GM12878 (cell line): ENCODE data around the gene ACTL6B. TPM values are rescaled to one million over a fixed set of nuclear protein-coding genes. Genes with fewer than 3 reads are reported as not detected.

Source experiments
- ATAC-seq: fragments of 200-7000 bp; cut with Tn5 transposase; 3 replicates; pipeline ENCODE4 v1.9.1; 2020; ENCODE audit warnings: mild to moderate bottlenecking, moderate library complexity
- BruUV-seq: library from RNA; stranded (reverse); fragments of 400-500 nt; replicated peaks from 2 replicates; lab custom pipeline; 2021; lab: Mats Ljungman, UMichigan
- CTCF ChIA-PET: fragments of 300-600 bp; sonication (Branson Sonifier 250); formaldehyde crosslinking; extraction: SDS; loops from one replicate; lab custom pipeline; 2021; ENCODE audit warnings: inconsistent platforms; lab: Yijun Ruan, JAX
- POLR2A ChIA-PET: fragments of 350-600 bp; formaldehyde crosslinking; extraction: SDS; loops from one replicate; lab custom pipeline; 2021; ENCODE audit warnings: inconsistent platforms; lab: Charles Lee
- RAD21 ChIA-PET: fragments of 300-600 bp; sonication (Branson Sonifier 250); formaldehyde crosslinking; loops from one replicate; lab custom pipeline; 2023; ENCODE audit warnings: antibody characterized with exemption; ENCODE audit not compliant: unreplicated experiment; lab: Charles Lee
- SMC1A ChIA-PET: fragments of 300-600 bp; sonication (Branson Sonifier 250); formaldehyde crosslinking; loops from one replicate; lab custom pipeline; 2023; ENCODE audit not compliant: unreplicated experiment, uncharacterized antibody; lab: Charles Lee
- DNase-seq: peaks from one replicate; pipeline ENCODE4 v3.0.0-alpha.2; 2011; ENCODE audit warnings: low read depth, low spot score
- FAIRE-seq: peaks from 3 replicates; lab custom pipeline; 2011; peaks lifted over from hg19 to GRCh38; lab: Jason Lieb, UNC
- H2AFZ ChIP-seq: 2 replicates; pipeline ENCODE4 v1.6.0; 2011; ENCODE audit warnings: low read depth, low read length, control low read depth; ENCODE audit not compliant: control insufficient read depth
- H3K27ac ChIP-seq: 2 replicates; pipeline ENCODE4 v1.5.1; 2011; ENCODE audit warnings: control low read depth; ENCODE audit not compliant: control insufficient read depth, insufficient read depth
- H3K27me3 ChIP-seq, 2 experiments: replicated peaks in 1 of 2; 2 replicates each; pipeline versions ENCODE4 v1.6.0 to v1.6.1; 2011; ENCODE audit warnings: low read length in 1 of 2; ENCODE audit not compliant: control insufficient read depth in 2 of 2, insufficient read depth in 2 of 2
- H3K36me3 ChIP-seq, 2 experiments: 2 replicates each; pipeline ENCODE4 v1.5.1; 2011; ENCODE audit warnings: low read length in 1 of 2; ENCODE audit not compliant: control insufficient read depth in 2 of 2, insufficient read depth in 2 of 2
- H3K4me1 ChIP-seq: 2 replicates; pipeline ENCODE4 v1.6.1; 2011; ENCODE audit warnings: mild to moderate bottlenecking, low read length, moderate library complexity, mixed read lengths; ENCODE audit not compliant: control insufficient read depth, insufficient read depth
- H3K4me2 ChIP-seq: 2 replicates; pipeline ENCODE4 v1.6.0; 2011; ENCODE audit warnings: control low read depth; ENCODE audit not compliant: control insufficient read depth, insufficient read depth
- H3K4me3 ChIP-seq: fragments of 200-600 bp; sonication (generic); 2 replicates; pipeline ENCODE4 v1.5.1; 2016
- H3K79me2 ChIP-seq: 2 replicates; pipeline ENCODE4 v1.6.0; 2011; ENCODE audit warnings: low read length; ENCODE audit not compliant: control insufficient read depth, insufficient read depth
- H3K9ac ChIP-seq: 2 replicates; pipeline ENCODE4 v1.8.0; 2011; ENCODE audit warnings: low read length, control low read depth, mixed read lengths; ENCODE audit not compliant: control insufficient read depth, insufficient read depth
- H3K9me3 ChIP-seq: replicated peaks from 3 replicates; pipeline ENCODE4 v1.5.1; 2011; ENCODE audit warnings: mild to moderate bottlenecking, low read length; ENCODE audit not compliant: control insufficient read depth, insufficient read depth
- H4K20me1 ChIP-seq: 2 replicates; pipeline ENCODE4 v1.6.0; 2011; ENCODE audit not compliant: control insufficient read depth, insufficient read depth
- BHLHE40 ChIP-seq, 2 experiments: fragments of 450-650 bp in 1 of 2; IDR thresholded peaks; 2 replicates each; pipeline ENCODE4 v1.6.1; 2011 to 2017; ENCODE audit warnings: low read depth in 2 of 2, borderline replicate concordance in 1 of 2, improper control_type of control experiment in 1 of 2, low read length in 1 of 2, mild to moderate bottlenecking in 1 of 2
- DPF2 ChIP-seq: fragments of 450-650 bp; IDR thresholded peaks from 2 replicates; pipeline ENCODE4 v1.6.1; 2017; ENCODE audit warnings: mild to moderate bottlenecking
- JUNB ChIP-seq: IDR thresholded peaks from 2 replicates; pipeline ENCODE4 v1.6.1; 2016; ENCODE audit warnings: antibody characterized with exemption, mild to moderate bottlenecking
- KDM1A ChIP-seq: fragments of 200-600 bp; sonication (generic); IDR thresholded peaks from 2 replicates; pipeline ENCODE4 v1.6.1; 2016; ENCODE audit warnings: borderline replicate concordance
- NFXL1 ChIP-seq: fragments of 450-650 bp; IDR thresholded peaks from 2 replicates; pipeline ENCODE4 v1.6.1; 2017; ENCODE audit warnings: antibody characterized with exemption, mild to moderate bottlenecking, borderline replicate concordance
- NR2C1 ChIP-seq: fragments of 450-650 bp; IDR thresholded peaks from 2 replicates; pipeline ENCODE4 v1.6.1; 2017; ENCODE audit warnings: antibody characterized with exemption, mild to moderate bottlenecking, moderate library complexity
- PAX8 ChIP-seq: fragments of 450-650 bp; IDR thresholded peaks from 2 replicates; pipeline ENCODE4 v1.6.1; 2017; ENCODE audit warnings: mild to moderate bottlenecking, moderate library complexity
- RBBP5 ChIP-seq: fragments of 200-600 bp; sonication (generic); conservative IDR thresholded peaks from 2 replicates; pipeline ENCODE4 v1.6.1; 2016
- RCOR1 ChIP-seq: conservative IDR thresholded peaks from 2 replicates; pipeline ENCODE4 v1.6.1; 2012; ENCODE audit warnings: low read depth, low read length, improper control_type of control experiment
- RFX5 ChIP-seq: IDR thresholded peaks from 2 replicates; pipeline ENCODE4 v1.6.1; 2011; ENCODE audit warnings: low read depth, low read length, improper control_type of control experiment
- SMC3 ChIP-seq: IDR thresholded peaks from 2 replicates; pipeline ENCODE4 v1.6.1; 2011; ENCODE audit warnings: low read length, improper control_type of control experiment, borderline replicate concordance
- YY1 ChIP-seq: IDR thresholded peaks from 2 replicates; pipeline ENCODE4 v1.6.1; 2011; ENCODE audit warnings: low read depth, mild to moderate bottlenecking, low read length
- ZNF274 ChIP-seq: IDR thresholded peaks from one replicate; pipeline ENCODE4 v1.8.0; 2011; ENCODE audit not compliant: insufficient read length, insufficient read depth
- WGBS: methylation state at CpG from one replicate; pipeline ENCODE4 v1.1.6; 2016; ENCODE audit warnings: low lambda C conversion rate; ENCODE audit not compliant: insufficient replicate concordance, insufficient coverage; ENCODE audit errors: missing lambda C conversion rate; 5-methylcytosine and 5-hydroxymethylcytosine counted together
- in situ Hi-C: fragments of 300-500 bp; cut with MboI; formaldehyde crosslinking; loops from 9 replicates; pipeline ENCODE4 v1.14.3; 2018; ENCODE audit warnings: mixed read lengths
- intact Hi-C: fragments of 100-400 bp; cut with micrococcal nuclease; formaldehyde crosslinking; loops from one replicate; pipeline ENCODE4 v1.14.2; 2022; ENCODE audit not compliant: unreplicated experiment
- polyA plus RNA-seq, 11 experiments: library from polyadenylated mRNA; depleted of rRNA in 4 of 11; unstranded in 6 of 11; stranded (reverse) in 5 of 11; fragments of >200 nt; fragmentation: Nextera tagmentation in 4 of 11; fragmentation: Illumina TruSeq in 1 of 11; extraction: Ambion mirVana in 4 of 11; extraction: Trizol in 1 of 11; gene quantifications; 1 replicate in 1 of 11; 2 replicates in 10 of 11; pipeline versions ENCODE4 v1.2.1 to v1.2.3, GENCODE V29; 2011 to 2016; ENCODE audit warnings: inconsistent platforms in 2 of 11, missing spikeins in 2 of 11, low read depth in 1 of 11
- total RNA-seq, 4 experiments: library from RNA; depleted of rRNA in 3 of 4; stranded (reverse); fragments of >200 nt in 3 of 4; fragmentation: Illumina TruSeq in 1 of 4; extraction: Trizol in 1 of 4; gene quantifications; 2 replicates each; pipeline versions ENCODE4 v1.2.1 to v1.2.3, GENCODE V29; 2013 to 2021
- TF ChIP-seq, protein P1 (sequence below), 3 experiments: IDR thresholded peaks in 2 of 3; conservative IDR thresholded peaks in 1 of 3; 2 replicates each; pipeline ENCODE4 v1.5.1; 2011; ENCODE audit warnings: low read depth in 3 of 3, low read length in 3 of 3, mild to moderate bottlenecking in 3 of 3, control low read depth in 2 of 3, moderate library complexity in 2 of 3, inconsistent platforms in 1 of 3, mixed read lengths in 1 of 3; ENCODE audit not compliant: control insufficient read depth in 2 of 3, insufficient read depth in 1 of 3; ENCODE audit errors: extremely low read depth in 1 of 3
- TF ChIP-seq, protein P2 (sequence below): IDR thresholded peaks from 2 replicates; pipeline ENCODE4 v1.6.1; 2012; ENCODE audit warnings: low read length, inconsistent platforms
- TF ChIP-seq, protein P3 (sequence below): fragments of 450-650 bp; IDR thresholded peaks from 2 replicates; pipeline ENCODE4 v1.6.1; 2017; ENCODE audit warnings: borderline replicate concordance
- TF ChIP-seq, protein P4 (sequence below): IDR thresholded peaks from 2 replicates; pipeline ENCODE4 v1.6.1; 2011; ENCODE audit warnings: borderline replicate concordance, low read depth, mild to moderate bottlenecking, moderate library complexity, mixed read lengths, low read length; ENCODE audit not compliant: insufficient read depth; ENCODE audit errors: extremely low read length

ACTL6B gene
- total and polyA plus RNA-seq, 10 of the 15 experiments (the other 5 are each of a cell fraction or from before 2014, with no cell fraction given), result not detected

DNA sequence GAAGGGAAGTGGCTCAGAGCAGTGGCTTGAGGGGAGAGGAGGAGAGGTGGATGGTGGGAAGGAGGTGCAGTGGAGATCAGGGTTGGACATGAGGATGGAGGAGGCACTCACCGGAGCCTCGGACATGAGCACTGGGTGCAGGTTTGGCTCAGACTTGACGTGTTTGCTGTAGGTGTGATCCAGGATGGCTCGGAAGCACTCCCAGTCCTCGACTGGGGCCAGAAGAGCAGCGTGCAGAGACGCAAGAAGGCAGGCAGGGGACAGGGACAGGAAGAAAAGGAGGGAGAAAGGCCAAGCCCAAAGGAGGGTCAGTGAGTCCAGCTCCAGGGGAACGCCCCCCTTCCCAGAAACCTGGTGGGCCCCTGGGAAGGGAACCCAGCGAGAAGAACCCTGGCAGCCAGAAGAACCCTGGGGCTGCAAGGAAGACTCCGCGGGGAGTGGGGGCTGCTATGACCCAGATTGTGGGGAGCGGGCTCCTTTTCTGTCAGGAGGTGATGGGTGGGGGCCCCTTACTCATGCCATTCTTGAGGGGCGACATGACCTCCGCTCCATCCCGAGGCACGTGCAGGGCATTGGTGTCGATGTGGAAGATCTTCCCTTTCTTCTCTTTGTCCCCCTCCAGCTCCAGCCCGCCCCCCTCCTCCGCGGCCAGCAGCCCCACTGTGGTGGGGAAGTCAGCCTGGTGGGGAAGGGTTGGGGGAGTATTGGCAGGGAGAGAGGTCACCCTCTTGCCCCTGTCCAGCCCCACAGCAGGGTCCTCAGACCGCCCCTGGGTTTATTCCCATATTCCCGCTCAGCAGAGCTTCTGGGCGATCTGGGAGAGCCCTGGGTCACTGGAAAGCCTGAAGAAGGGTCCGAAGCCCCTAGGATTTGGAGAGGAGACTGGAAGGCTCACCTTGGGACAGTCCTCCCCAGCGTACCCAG lies 1.1 kb downstream of the ACTL6B start:
- H3K9ac ChIP-seq, result no peak overlapping the region
- no peak overlapping the region for H3K27ac ChIP-seq
- POLR2A ChIA-PET, result no interaction called here
- ATAC-seq (no peak), DNase-seq (no peak), FAIRE-seq (no peak)
- WGBS, result 54% methylated on average over 23 of the region's 25 CpGs
- in situ Hi-C loops (no loop called here), intact Hi-C loops (no loop called here)
- H3K36me3 ChIP-seq, result no peaks in the 10 kb centered on the region
- TF ChIP-seq JUNB, result no peak
- no peak for TF ChIP-seq DPF2
- TF ChIP-seq PAX8, result no peak
- no peak for TF ChIP-seq RCOR1
- no peak for TF ChIP-seq SMC3
- TF ChIP-seq BHLHE40 (IDR thresholded peaks at IDR 0.05; ENCODE audit: borderline replicate concordance in 1 of 2, low read depth in 2 of 2, low read length in 1 of 2), result no peak
- no peak for TF ChIP-seq KDM1A
- TF ChIP-seq, protein P1, sequence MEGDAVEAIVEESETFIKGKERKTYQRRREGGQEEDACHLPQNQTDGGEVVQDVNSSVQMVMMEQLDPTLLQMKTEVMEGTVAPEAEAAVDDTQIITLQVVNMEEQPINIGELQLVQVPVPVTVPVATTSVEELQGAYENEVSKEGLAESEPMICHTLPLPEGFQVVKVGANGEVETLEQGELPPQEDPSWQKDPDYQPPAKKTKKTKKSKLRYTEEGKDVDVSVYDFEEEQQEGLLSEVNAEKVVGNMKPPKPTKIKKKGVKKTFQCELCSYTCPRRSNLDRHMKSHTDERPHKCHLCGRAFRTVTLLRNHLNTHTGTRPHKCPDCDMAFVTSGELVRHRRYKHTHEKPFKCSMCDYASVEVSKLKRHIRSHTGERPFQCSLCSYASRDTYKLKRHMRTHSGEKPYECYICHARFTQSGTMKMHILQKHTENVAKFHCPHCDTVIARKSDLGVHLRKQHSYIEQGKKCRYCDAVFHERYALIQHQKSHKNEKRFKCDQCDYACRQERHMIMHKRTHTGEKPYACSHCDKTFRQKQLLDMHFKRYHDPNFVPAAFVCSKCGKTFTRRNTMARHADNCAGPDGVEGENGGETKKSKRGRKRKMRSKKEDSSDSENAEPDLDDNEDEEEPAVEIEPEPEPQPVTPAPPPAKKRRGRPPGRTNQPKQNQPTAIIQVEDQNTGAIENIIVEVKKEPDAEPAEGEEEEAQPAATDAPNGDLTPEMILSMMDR (IDR thresholded peaks at IDR 0.05 in 2 of 3, conservative IDR thresholded peaks at IDR 0.05 in 1 of 3; ENCODE audit: control insufficient read depth in 2 of 3, extremely low read depth in 1 of 3, insufficient read depth in 1 of 3, low read depth in 3 of 3, low read length in 3 of 3), result no peak
- no peak for TF ChIP-seq NR2C1
- TF ChIP-seq, protein P2, sequence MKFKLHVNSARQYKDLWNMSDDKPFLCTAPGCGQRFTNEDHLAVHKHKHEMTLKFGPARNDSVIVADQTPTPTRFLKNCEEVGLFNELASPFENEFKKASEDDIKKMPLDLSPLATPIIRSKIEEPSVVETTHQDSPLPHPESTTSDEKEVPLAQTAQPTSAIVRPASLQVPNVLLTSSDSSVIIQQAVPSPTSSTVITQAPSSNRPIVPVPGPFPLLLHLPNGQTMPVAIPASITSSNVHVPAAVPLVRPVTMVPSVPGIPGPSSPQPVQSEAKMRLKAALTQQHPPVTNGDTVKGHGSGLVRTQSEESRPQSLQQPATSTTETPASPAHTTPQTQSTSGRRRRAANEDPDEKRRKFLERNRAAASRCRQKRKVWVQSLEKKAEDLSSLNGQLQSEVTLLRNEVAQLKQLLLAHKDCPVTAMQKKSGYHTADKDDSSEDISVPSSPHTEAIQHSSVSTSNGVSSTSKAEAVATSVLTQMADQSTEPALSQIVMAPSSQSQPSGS, result no peak
- TF ChIP-seq NFXL1, result no peak
- no peak for TF ChIP-seq ZNF274
- no peak for TF ChIP-seq RBBP5
- TF ChIP-seq RFX5, result no peak
- TF ChIP-seq, protein P3, sequence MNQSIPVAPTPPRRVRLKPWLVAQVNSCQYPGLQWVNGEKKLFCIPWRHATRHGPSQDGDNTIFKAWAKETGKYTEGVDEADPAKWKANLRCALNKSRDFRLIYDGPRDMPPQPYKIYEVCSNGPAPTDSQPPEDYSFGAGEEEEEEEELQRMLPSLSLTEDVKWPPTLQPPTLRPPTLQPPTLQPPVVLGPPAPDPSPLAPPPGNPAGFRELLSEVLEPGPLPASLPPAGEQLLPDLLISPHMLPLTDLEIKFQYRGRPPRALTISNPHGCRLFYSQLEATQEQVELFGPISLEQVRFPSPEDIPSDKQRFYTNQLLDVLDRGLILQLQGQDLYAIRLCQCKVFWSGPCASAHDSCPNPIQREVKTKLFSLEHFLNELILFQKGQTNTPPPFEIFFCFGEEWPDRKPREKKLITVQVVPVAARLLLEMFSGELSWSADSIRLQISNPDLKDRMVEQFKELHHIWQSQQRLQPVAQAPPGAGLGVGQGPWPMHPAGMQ, result no peak
- TF ChIP-seq YY1, result no peak
- TF ChIP-seq, protein P4, sequence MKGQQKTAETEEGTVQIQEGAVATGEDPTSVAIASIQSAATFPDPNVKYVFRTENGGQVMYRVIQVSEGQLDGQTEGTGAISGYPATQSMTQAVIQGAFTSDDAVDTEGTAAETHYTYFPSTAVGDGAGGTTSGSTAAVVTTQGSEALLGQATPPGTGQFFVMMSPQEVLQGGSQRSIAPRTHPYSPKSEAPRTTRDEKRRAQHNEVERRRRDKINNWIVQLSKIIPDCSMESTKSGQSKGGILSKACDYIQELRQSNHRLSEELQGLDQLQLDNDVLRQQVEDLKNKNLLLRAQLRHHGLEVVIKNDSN, result no peak
- H3K4me1 ChIP-seq, result no peaks in the 10 kb centered on the region
- H3K79me2 ChIP-seq, result no peaks in the 10 kb centered on the region
- H3K4me2 ChIP-seq, result no peak overlapping the region
- no peaks in the 10 kb centered on the region for H4K20me1 ChIP-seq
- H3K4me3 ChIP-seq, result no peak overlapping the region
- H3K27me3 ChIP-seq, result 0 out of 4 replicates have a peak, but pooled peaks cover 0 to under 1% of the 10 kb centered on the region in 2 experiments
- SMC1A ChIA-PET, result no interaction called here
- RAD21 ChIA-PET, result no interaction called here
- H2AFZ ChIP-seq, result no peak overlapping the region
- BruUV-seq, result no TSS peak
- CTCF ChIA-PET, result no interaction called here
- H3K9me3 ChIP-seq, result no peaks in the 10 kb centered on the region
